ENCODE data around the gene CLOCK.

DNA sequence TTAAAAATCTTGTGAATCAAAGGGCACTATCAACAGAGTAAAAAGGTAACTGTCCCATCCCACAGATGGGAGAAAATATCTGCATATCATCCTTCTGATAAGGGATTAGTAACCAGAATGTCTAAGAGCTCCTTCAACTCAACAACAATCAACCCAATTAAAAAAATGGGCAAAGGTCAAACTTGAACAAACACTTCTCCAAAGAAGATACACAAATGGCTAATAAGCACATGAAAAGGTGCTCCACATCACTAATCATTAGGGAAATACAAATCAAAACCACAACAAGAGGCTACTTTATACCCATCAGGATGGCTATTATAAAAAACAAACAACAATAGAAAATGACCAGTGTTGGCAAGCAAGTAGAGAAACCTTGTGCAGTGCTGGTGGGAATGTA lies 107.7 kb downstream of the CLOCK start:
- TF ChIP-seq, protein P1, sequence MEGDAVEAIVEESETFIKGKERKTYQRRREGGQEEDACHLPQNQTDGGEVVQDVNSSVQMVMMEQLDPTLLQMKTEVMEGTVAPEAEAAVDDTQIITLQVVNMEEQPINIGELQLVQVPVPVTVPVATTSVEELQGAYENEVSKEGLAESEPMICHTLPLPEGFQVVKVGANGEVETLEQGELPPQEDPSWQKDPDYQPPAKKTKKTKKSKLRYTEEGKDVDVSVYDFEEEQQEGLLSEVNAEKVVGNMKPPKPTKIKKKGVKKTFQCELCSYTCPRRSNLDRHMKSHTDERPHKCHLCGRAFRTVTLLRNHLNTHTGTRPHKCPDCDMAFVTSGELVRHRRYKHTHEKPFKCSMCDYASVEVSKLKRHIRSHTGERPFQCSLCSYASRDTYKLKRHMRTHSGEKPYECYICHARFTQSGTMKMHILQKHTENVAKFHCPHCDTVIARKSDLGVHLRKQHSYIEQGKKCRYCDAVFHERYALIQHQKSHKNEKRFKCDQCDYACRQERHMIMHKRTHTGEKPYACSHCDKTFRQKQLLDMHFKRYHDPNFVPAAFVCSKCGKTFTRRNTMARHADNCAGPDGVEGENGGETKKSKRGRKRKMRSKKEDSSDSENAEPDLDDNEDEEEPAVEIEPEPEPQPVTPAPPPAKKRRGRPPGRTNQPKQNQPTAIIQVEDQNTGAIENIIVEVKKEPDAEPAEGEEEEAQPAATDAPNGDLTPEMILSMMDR (IDR thresholded peaks at IDR 0.05; ENCODE audit: control extremely low read depth in 1 of 3, insufficient read depth in 1 of 3, low read depth in 1 of 3, low read length in 3 of 3): no peak
- TF ChIP-seq KDM5A (IDR thresholded peaks at IDR 0.05; ENCODE audit: low read length): no peak
- TF ChIP-seq EZH2 (IDR thresholded peaks at IDR 0.05; ENCODE audit: low read depth, low read length, severe bottlenecking): no peak
- TF ChIP-seq YY1 (IDR thresholded peaks at IDR 0.05; ENCODE audit: low read depth, low read length): no peak
- TF ChIP-seq TAF1 (IDR thresholded peaks at IDR 0.05; ENCODE audit: low read depth, low read length): no peak
- TF ChIP-seq CHD2 (IDR thresholded peaks at IDR 0.05; ENCODE audit: low read length): no peak
- TF ChIP-seq HDAC2 (IDR thresholded peaks at IDR 0.05; ENCODE audit: borderline replicate concordance in 1 of 2, low read depth in 2 of 2, low read length in 2 of 2): no peak
- TF ChIP-seq POLR2A (IDR thresholded peaks at IDR 0.05; ENCODE audit: control extremely low read depth in 1 of 2, low read depth in 2 of 2, low read length in 2 of 2): no peak
- TF ChIP-seq, protein P2, sequence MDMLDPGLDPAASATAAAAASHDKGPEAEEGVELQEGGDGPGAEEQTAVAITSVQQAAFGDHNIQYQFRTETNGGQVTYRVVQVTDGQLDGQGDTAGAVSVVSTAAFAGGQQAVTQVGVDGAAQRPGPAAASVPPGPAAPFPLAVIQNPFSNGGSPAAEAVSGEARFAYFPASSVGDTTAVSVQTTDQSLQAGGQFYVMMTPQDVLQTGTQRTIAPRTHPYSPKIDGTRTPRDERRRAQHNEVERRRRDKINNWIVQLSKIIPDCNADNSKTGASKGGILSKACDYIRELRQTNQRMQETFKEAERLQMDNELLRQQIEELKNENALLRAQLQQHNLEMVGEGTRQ (IDR thresholded peaks at IDR 0.05; ENCODE audit: low read length): no peak
- TF ChIP-seq CHD1 (IDR thresholded peaks at IDR 0.05; ENCODE audit: low read depth, low read length): no peak
- TF ChIP-seq SIN3A (conservative IDR thresholded peaks at IDR 0.05 in 1 of 2, IDR thresholded peaks at IDR 0.05 in 1 of 2; ENCODE audit: low read depth in 1 of 2, low read length in 2 of 2): no peak
- TF ChIP-seq CEBPB (IDR thresholded peaks at IDR 0.05; ENCODE audit: low read depth, low read length): no peak

Measured in H1 (cell line).